MCF 10A (cell line): ENCODE data around the gene OSBPL3. TPM values are rescaled to one million over a fixed set of nuclear protein-coding genes. Genes with fewer than 3 reads are reported as not detected.

ENCODE experiments used
- BruUV-seq: library from RNA; stranded (reverse); fragments of 400-500 nt; replicated peaks from 2 replicates; lab custom pipeline; 2021; lab: Mats Ljungman, UMichigan
- CTCF ChIA-PET: fragments of 300-600 bp; sonication (Branson Sonifier 250); formaldehyde crosslinking; extraction: SDS; loops from one replicate; lab custom pipeline; 2021; ENCODE audit warnings: antibody characterized with exemption, inconsistent platforms; lab: Yijun Ruan, JAX
- POLR2A ChIA-PET: fragments of 300-600, 350-650 bp; sonication (Branson Sonifier 250); formaldehyde crosslinking; extraction: SDS; loops from one replicate; lab custom pipeline; 2020; ENCODE audit warnings: antibody characterized with exemption, inconsistent platforms; lab: Yijun Ruan, JAX
- DNase-seq: peaks from one replicate; pipeline ENCODE4 v3.0.0-alpha.2; 2018; ENCODE audit not compliant: unreplicated experiment
- H3K27ac Mint-ChIP-seq: one replicate; pipeline ENCODE4 v1.8.0; 2022; ENCODE audit warnings: mild to moderate bottlenecking, low read depth, mixed read lengths; ENCODE audit not compliant: unreplicated experiment
- H3K27me3 Mint-ChIP-seq: one replicate; pipeline ENCODE4 v1.8.0; 2022; ENCODE audit warnings: mixed read lengths; ENCODE audit not compliant: insufficient read depth, unreplicated experiment
- H3K36me3 Mint-ChIP-seq: one replicate; pipeline ENCODE4 v1.8.0; 2022; ENCODE audit warnings: mild to moderate bottlenecking, moderate library complexity, mixed read lengths; ENCODE audit not compliant: insufficient read depth, unreplicated experiment
- H3K4me1 Mint-ChIP-seq: one replicate; pipeline ENCODE4 v1.8.0; 2022; ENCODE audit warnings: mixed read lengths; ENCODE audit not compliant: insufficient read depth, unreplicated experiment
- H3K4me3 Mint-ChIP-seq: one replicate; pipeline ENCODE4 v1.8.0; 2022; ENCODE audit warnings: mild to moderate bottlenecking, moderate library complexity, mixed read lengths; ENCODE audit not compliant: unreplicated experiment
- H3K9me3 Mint-ChIP-seq: one replicate; pipeline ENCODE4 v1.8.0; 2022; ENCODE audit warnings: mixed read lengths; ENCODE audit not compliant: unreplicated experiment
- CTCF ChIP-seq: fragments of 200-600 bp; IDR thresholded peaks from one replicate; pipeline ENCODE4 v1.8.0; 2022; ENCODE audit warnings: antibody characterized with exemption, mild to moderate bottlenecking; ENCODE audit not compliant: unreplicated experiment
- intact Hi-C: fragments of 100-400 bp; cut with micrococcal nuclease; formaldehyde crosslinking; loops from 2 replicates; pipeline ENCODE4 v1.14.1; 2022
- total RNA-seq: library from RNA; stranded (reverse); gene quantifications from 2 replicates; pipeline ENCODE4 v1.2.3, GENCODE V29; 2022

Gene OSBPL3
- total RNA-seq, 1 experiment from 2014 or later, result 33.8 TPM

GRCh38 chr7:24922099-24922773 is 57.7 kb downstream of the OSBPL3 start:
- TF ChIP-seq CTCF, result no peak
- H3K36me3 Mint-ChIP-seq, result no peaks in the 10 kb centered on the region
- POLR2A ChIA-PET, result interaction anchor here (0.8 to 5.6 kb wide), 3 partner anchors 11 to 58 kb away, joined by 3 to 44 read pairs (median 3); partner anchors contain the start of gene OSBPL3
- H3K9me3 Mint-ChIP-seq, result no peaks in the 10 kb centered on the region
- H3K4me1 Mint-ChIP-seq, result peaks cover 51% of the 10 kb centered on the region
- DNase-seq, result no peak
- CTCF ChIA-PET, result interaction anchor here (1.5 kb wide), 1 partner anchor 57 kb away, joined by 3 read pairs; no protein-coding TSS in a partner anchor
- H3K27me3 Mint-ChIP-seq, result no peaks in the 10 kb centered on the region
- BruUV-seq, result no TSS peak
- intact Hi-C loops, result no loop called here
- H3K27ac Mint-ChIP-seq, result peak overlapping the region; percentile 5
- H3K4me3 Mint-ChIP-seq, result no peak overlapping the region

DNA sequence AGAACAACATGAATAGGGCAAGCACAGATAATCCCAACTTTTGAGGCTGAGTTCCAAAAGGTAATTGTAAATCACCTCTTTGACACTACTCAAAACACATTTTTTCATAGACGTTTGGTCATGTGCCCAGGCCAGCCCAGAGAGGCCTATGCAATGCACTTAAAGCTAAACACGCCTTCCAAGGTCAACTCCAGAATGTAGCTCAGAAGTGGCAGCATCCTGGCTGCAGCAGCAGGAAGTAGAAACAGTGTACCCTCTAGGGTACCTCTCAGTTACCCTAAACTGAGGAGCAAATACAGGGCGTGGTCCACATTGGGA is 58.7 kb downstream of the OSBPL3 start:
- intact Hi-C loops, result no loop called here
- CTCF ChIA-PET, result no interaction called here
- peaks cover 51% of the 10 kb centered on the region for H3K4me1 Mint-ChIP-seq
- H3K36me3 Mint-ChIP-seq, result no peaks in the 10 kb centered on the region
- POLR2A ChIA-PET, result interaction anchor here (0.5 to 5.6 kb wide), 9 partner anchors 9 to 120 kb away, joined by 3 to 44 read pairs (median 4); partner anchors contain the start of gene OSBPL3
- peak overlapping the region; percentile 5 for H3K27ac Mint-ChIP-seq
- peak; percentile 67 for DNase-seq
- BruUV-seq, result no TSS peak
- no peaks in the 10 kb centered on the region for H3K9me3 Mint-ChIP-seq
- no peaks in the 10 kb centered on the region for H3K27me3 Mint-ChIP-seq
- H3K4me3 Mint-ChIP-seq, result no peak overlapping the region
- TF ChIP-seq CTCF, result no peak

- CTCF ChIA-PET, result interaction anchor here (1.1 kb wide), 1 partner anchor 59 kb away, joined by 3 read pairs; no protein-coding TSS in a partner anchor
- intact Hi-C loops, result no loop called here
- H3K9me3 Mint-ChIP-seq, result no peaks in the 10 kb centered on the region
- H3K4me1 Mint-ChIP-seq, result peaks cover 57% of the 10 kb centered on the region
- POLR2A ChIA-PET, result interaction anchor here (0.5 to 5.6 kb wide), 11 partner anchors 8 to 121 kb away, joined by 3 to 44 read pairs (median 4); partner anchors contain the start of gene OSBPL3
- peak overlapping the region; percentile 5 for H3K27ac Mint-ChIP-seq
- no peak for TF ChIP-seq CTCF
- H3K36me3 Mint-ChIP-seq, result no peaks in the 10 kb centered on the region
- H3K4me3 Mint-ChIP-seq, result no peak overlapping the region
- no peaks in the 10 kb centered on the region for H3K27me3 Mint-ChIP-seq
- DNase-seq, result no peak
- BruUV-seq, result no TSS peak
Observed at GRCh38 chr7:24920451-24921361, 59.3 kb downstream of the OSBPL3 start.
